ENCODE data around the gene RAVER2.

GRCh38 chr1:64865105-64865757 lies 120.4 kb downstream of the RAVER2 start:
- TF ChIP-seq POLR2AphosphoS5 (IDR thresholded peaks at IDR 0.05), result no peak
- no peak for TF ChIP-seq POLR2A (IDR thresholded peaks at IDR 0.05)
- TF ChIP-seq CTCF (IDR thresholded peaks at IDR 0.05), result no peak
